HG02642 (cell line): ENCODE results near the gene TEKT1.
"Not testable (repeated sequence)": the region's sequence is repeated elsewhere in the genome, so short reads cannot be mapped to it uniquely, and the experiment has no call there.

Experiments
- ATAC-seq: cut with Tn5 transposase; IDR thresholded peaks from one replicate; pipeline ENCODE4 v1.9.1; 2021; ENCODE audit warnings: mild to moderate bottlenecking; ENCODE audit not compliant: unreplicated experiment, poor library complexity

TEKT1 gene

GRCh38 chr17:6831661-6832263 lies at the start of gene TEKT1:
TSS of gene TEKT1 (minus strand) at chr17:6831729. CDS start at chr17:6830376, 1,353 bp downstream.
- no peak for ATAC-seq

GRCh38 chr17:6879221-6879975 lies 47.9 kb upstream of the TEKT1 start:
- not testable (repeated sequence) for ATAC-seq

GRCh38 chr17:6875276-6875675 lies 43.7 kb upstream of the TEKT1 start:
- not testable (repeated sequence) for ATAC-seq

GRCh38 chr17:6872936-6873335 lies 41.4 kb upstream of the TEKT1 start:
- no peak for ATAC-seq

GRCh38 chr17:6870841-6871240 lies 39.3 kb upstream of the TEKT1 start:
- ATAC-seq, result no peak

- ATAC-seq, result no peak
These were observed 37.1 kb upstream of the TEKT1 start for GRCh38 chr17:6868582-6868981.

GRCh38 chr17:6867849-6868248 lies 36.3 kb upstream of the TEKT1 start:
- no peak for ATAC-seq

- ATAC-seq, result no peak
These were observed 31.3 kb upstream of the TEKT1 start for GRCh38 chr17:6862825-6863224.

GRCh38 chr17:6862122-6862521 lies 30.6 kb upstream of the TEKT1 start:
- no peak for ATAC-seq

- no peak for ATAC-seq
These were observed 26.4 kb upstream of the TEKT1 start for GRCh38 chr17:6857904-6858303.

GRCh38 chr17:6857336-6857735 lies 25.8 kb upstream of the TEKT1 start:
- ATAC-seq, result no peak

GRCh38 chr17:6856051-6856450 lies 24.5 kb upstream of the TEKT1 start:
- ATAC-seq, result no peak

GRCh38 chr17:6853764-6854442 lies 22.4 kb upstream of the TEKT1 start:
- ATAC-seq, result no peak

GRCh38 chr17:6848545-6849179 lies 17.1 kb upstream of the TEKT1 start:
- ATAC-seq, result not testable (repeated sequence)

- ATAC-seq, result not testable (repeated sequence)
These were observed 14.6 kb upstream of the TEKT1 start for GRCh38 chr17:6846138-6846537.

- not testable (repeated sequence) for ATAC-seq
These were observed 12.9 kb upstream of the TEKT1 start for GRCh38 chr17:6844406-6844805.

- no peak for ATAC-seq
These were observed 11.8 kb upstream of the TEKT1 start for GRCh38 chr17:6843241-6843880.

GRCh38 chr17:6841769-6842168 lies 10.2 kb upstream of the TEKT1 start:
- ATAC-seq, result not testable (repeated sequence)

GRCh38 chr17:6830383-6830986 lies 1.0 kb downstream of the TEKT1 start:
- ATAC-seq, result no peak

GRCh38 chr17:6823011-6823442 lies 8.5 kb downstream of the TEKT1 start:
- ATAC-seq, result no peak
